ENCODE measurements around the gene TMEM63C.

The TMEM63C gene

DNA sequence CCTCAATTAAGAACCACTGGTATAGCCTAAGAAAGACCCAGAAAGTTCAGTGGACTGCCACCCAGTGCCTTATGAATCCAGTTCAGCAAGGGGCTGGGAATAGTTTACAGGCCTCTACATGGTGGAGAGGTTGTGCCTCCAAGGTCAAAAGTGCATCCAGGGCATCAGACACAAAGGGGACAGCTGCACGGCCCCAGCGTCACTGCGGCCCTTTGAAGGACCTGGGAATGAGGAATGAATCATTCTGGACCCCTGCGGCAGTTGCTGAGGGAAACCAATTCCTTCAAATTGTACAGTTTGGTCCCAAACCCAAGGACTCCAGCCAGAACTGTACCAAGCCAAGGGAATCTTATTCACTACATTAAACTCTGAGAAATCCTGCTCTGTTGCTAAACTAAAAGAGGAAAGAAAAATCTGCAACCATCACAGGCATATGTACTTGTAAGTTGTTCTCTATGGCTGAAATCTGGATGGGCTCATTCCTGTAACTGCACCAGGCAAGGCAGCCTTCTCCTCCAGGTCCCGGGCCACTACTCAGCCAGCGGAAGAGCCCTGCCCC lies 100.3 kb downstream of the TMEM63C start:
- ChIA-PET CTCF (interaction anchor here (0.6 kb wide), 3 partner anchors 21 to 165 kb away, joined by 3 to 5 read pairs (median 4); no protein-coding TSS in a partner anchor), POLR2A (no interaction called here)
- Histone ChIP-seq H3K27ac (ENCODE audit: extremely low read depth, low read depth, low read length) (no peak overlapping the region), H3K4me1 (ENCODE audit: control insufficient read depth, insufficient read depth, low read length) (no peaks in the 10 kb centered on the region), H3K9me3 (ENCODE audit: control insufficient read depth, insufficient read depth, low read depth, low read length) (no peaks in the 10 kb centered on the region), H3K36me3 (ENCODE audit: control insufficient read depth in 2 of 2, insufficient read depth in 1 of 2, low read length in 2 of 2) (peaks cover 3 to 85% of the 10 kb centered on the region in 2 experiments; a peak in 2 of 3 replicates), H3K4me3 (ENCODE audit: low read depth, low read length) (no peak overlapping the region)
- TF ChIP-seq RBAK (tag by site-specific recombination; IDR thresholded peaks at IDR 0.05), result no peak
- no peak for TF ChIP-seq ZNF23 (tag by site-specific recombination; IDR thresholded peaks at IDR 0.05; ENCODE audit: borderline replicate concordance)

DNA sequence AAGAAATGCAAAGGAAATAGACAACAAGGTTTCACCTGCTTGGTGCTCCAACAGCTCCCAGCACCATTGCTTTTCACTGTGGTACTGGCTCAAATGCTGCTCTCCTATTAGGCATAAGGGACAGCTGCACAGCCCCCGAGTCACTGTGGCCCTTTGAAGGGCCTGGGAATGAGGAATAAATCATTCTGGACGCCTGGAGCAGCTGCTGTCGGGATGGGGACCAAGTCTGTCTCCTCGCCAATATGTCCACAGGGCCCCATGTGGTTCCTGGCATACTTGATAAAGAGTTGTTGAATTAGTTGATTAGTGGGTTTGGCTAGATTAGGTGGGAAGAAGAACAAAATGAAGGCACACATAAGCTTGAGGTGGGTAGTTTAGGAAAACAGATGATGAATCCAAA lies 102.5 kb downstream of the TMEM63C start:
- Histone ChIP-seq H3K4me1 (ENCODE audit: control insufficient read depth, insufficient read depth, low read length) (no peaks in the 10 kb centered on the region), H3K9me3 (ENCODE audit: control insufficient read depth, insufficient read depth, low read depth, low read length) (no peaks in the 10 kb centered on the region), H3K27ac (ENCODE audit: extremely low read depth, low read depth, low read length) (no peak overlapping the region), H3K36me3 (ENCODE audit: control insufficient read depth in 2 of 2, insufficient read depth in 1 of 2, low read length in 2 of 2) (peaks cover 9 to 81% of the 10 kb centered on the region in 2 experiments), H3K4me3 (ENCODE audit: low read depth, low read length) (no peak overlapping the region)
- CTCF ChIA-PET, result interaction anchor here (1.1 to 1.2 kb wide), 2 partner anchors 31 to 175 kb away, joined by 3 read pairs; no protein-coding TSS in a partner anchor
- TF ChIP-seq, protein P1, sequence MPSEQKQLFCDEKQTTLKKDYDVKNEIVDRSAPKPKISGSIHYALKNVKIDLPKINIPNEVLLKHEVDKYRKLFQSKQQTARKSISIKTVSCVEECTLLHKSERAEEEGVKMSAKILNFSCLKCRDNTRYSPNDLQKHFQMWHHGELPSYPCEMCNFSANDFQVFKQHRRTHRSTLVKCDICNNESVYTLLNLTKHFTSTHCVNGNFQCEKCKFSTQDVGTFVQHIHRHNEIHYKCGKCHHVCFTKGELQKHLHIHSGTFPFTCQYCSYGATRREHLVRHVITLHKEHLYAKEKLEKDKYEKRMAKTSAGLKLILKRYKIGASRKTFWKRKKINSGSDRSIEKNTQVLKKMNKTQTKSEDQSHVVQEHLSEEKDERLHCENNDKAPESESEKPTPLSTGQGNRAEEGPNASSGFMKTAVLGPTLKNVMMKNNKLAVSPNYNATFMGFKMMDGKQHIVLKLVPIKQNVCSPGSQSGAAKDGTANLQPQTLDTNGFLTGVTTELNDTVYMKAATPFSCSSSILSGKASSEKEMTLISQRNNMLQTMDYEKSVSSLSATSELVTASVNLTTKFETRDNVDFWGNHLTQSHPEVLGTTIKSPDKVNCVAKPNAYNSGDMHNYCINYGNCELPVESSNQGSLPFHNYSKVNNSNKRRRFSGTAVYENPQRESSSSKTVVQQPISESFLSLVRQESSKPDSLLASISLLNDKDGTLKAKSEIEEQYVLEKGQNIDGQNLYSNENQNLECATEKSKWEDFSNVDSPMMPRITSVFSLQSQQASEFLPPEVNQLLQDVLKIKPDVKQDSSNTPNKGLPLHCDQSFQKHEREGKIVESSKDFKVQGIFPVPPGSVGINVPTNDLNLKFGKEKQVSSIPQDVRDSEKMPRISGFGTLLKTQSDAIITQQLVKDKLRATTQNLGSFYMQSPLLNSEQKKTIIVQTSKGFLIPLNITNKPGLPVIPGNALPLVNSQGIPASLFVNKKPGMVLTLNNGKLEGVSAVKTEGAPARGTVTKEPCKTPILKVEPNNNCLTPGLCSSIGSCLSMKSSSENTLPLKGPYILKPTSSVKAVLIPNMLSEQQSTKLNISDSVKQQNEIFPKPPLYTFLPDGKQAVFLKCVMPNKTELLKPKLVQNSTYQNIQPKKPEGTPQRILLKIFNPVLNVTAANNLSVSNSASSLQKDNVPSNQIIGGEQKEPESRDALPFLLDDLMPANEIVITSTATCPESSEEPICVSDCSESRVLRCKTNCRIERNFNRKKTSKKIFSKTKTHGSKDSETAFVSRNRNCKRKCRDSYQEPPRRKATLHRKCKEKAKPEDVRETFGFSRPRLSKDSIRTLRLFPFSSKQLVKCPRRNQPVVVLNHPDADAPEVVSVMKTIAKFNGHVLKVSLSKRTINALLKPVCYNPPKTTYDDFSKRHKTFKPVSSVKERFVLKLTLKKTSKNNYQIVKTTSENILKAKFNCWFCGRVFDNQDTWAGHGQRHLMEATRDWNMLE (tag by site-specific recombination; conservative IDR thresholded peaks at IDR 0.05; ENCODE audit: low read depth), result no peak
- no peak for TF ChIP-seq GLIS1 (tag by site-specific recombination; IDR thresholded peaks at IDR 0.05)
- TF ChIP-seq EGR2 (tag by site-specific recombination; IDR thresholded peaks at IDR 0.05; ENCODE audit: low read depth), result no peak
- no peak for TF ChIP-seq ZBTB20 (tag by site-specific recombination; IDR thresholded peaks at IDR 0.05)
- no peak for TF ChIP-seq ZNF335 (tag by site-specific recombination; conservative IDR thresholded peaks at IDR 0.05)
- TF ChIP-seq, protein P2, sequence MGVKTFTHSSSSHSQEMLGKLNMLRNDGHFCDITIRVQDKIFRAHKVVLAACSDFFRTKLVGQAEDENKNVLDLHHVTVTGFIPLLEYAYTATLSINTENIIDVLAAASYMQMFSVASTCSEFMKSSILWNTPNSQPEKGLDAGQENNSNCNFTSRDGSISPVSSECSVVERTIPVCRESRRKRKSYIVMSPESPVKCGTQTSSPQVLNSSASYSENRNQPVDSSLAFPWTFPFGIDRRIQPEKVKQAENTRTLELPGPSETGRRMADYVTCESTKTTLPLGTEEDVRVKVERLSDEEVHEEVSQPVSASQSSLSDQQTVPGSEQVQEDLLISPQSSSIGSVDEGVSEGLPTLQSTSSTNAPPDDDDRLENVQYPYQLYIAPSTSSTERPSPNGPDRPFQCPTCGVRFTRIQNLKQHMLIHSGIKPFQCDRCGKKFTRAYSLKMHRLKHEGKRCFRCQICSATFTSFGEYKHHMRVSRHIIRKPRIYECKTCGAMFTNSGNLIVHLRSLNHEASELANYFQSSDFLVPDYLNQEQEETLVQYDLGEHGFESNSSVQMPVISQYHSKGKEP (tag by site-specific recombination; IDR thresholded peaks at IDR 0.05), result no peak
- no peak for TF ChIP-seq ZNF132 (tag by site-specific recombination; IDR thresholded peaks at IDR 0.05; ENCODE audit: borderline replicate concordance)
- no peak for TF ChIP-seq ZNF138 (tag by site-specific recombination; IDR thresholded peaks at IDR 0.05; ENCODE audit: borderline replicate concordance)
- TF ChIP-seq ZNF2 (tag by site-specific recombination; IDR thresholded peaks at IDR 0.05), result no peak
- TF ChIP-seq ZNF221 (tag by site-specific recombination; IDR thresholded peaks at IDR 0.05; ENCODE audit: borderline replicate concordance), result no peak
- POLR2A ChIA-PET, result no interaction called here

DNA sequence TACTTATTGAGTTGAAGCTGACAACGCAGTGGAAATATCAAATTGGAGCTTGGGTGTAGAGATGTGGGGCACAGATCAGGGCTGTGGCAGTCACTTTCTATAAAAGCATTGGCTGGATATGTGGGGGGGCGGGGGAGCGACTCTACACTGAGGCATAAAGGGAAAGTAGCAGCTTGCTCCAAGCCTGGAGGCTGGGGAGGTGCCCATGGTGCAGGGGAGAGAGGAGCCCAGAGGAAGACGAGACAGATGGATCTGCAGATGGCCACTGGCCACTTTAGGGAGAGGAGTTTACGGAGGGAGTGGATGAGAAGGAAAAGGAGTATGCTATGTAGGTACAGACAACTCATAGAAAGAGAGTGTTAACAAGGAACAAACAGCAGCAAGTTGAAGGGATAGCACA lies 102.9 kb downstream of the TMEM63C start:
- ChIA-PET CTCF (interaction anchor here (1.2 kb wide), 1 partner anchor 30 kb away, joined by 3 read pairs; no protein-coding TSS in a partner anchor), POLR2A (no interaction called here)
- no peak overlapping the region for H3K4me3 ChIP-seq (ENCODE audit: low read depth, low read length)
- H3K27ac ChIP-seq (ENCODE audit: extremely low read depth, low read depth, low read length), result no peak overlapping the region
- H3K9me3 ChIP-seq (ENCODE audit: control insufficient read depth, insufficient read depth, low read depth, low read length), result no peaks in the 10 kb centered on the region
- H3K4me1 ChIP-seq (ENCODE audit: control insufficient read depth, insufficient read depth, low read length), result no peaks in the 10 kb centered on the region
- peaks cover 9 to 77% of the 10 kb centered on the region in 2 experiments for H3K36me3 ChIP-seq (ENCODE audit: control insufficient read depth in 2 of 2, insufficient read depth in 1 of 2, low read length in 2 of 2)
- no peak for TF ChIP-seq ZNF514 (tag by site-specific recombination; IDR thresholded peaks at IDR 0.05)
- TF ChIP-seq TRIM28 (IDR thresholded peaks at IDR 0.05; ENCODE audit: borderline replicate concordance, low read length), result no peak
- no peak for TF ChIP-seq ZNF529 (tag by site-specific recombination; IDR thresholded peaks at IDR 0.05; ENCODE audit: insufficient replicate concordance)
- TF ChIP-seq, protein P3, sequence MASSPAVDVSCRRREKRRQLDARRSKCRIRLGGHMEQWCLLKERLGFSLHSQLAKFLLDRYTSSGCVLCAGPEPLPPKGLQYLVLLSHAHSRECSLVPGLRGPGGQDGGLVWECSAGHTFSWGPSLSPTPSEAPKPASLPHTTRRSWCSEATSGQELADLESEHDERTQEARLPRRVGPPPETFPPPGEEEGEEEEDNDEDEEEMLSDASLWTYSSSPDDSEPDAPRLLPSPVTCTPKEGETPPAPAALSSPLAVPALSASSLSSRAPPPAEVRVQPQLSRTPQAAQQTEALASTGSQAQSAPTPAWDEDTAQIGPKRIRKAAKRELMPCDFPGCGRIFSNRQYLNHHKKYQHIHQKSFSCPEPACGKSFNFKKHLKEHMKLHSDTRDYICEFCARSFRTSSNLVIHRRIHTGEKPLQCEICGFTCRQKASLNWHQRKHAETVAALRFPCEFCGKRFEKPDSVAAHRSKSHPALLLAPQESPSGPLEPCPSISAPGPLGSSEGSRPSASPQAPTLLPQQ (tag by site-specific recombination; IDR thresholded peaks at IDR 0.05), result no peak
- TF ChIP-seq ZNF626 (tag by site-specific recombination; IDR thresholded peaks at IDR 0.05), result no peak
- TF ChIP-seq, protein P4, sequence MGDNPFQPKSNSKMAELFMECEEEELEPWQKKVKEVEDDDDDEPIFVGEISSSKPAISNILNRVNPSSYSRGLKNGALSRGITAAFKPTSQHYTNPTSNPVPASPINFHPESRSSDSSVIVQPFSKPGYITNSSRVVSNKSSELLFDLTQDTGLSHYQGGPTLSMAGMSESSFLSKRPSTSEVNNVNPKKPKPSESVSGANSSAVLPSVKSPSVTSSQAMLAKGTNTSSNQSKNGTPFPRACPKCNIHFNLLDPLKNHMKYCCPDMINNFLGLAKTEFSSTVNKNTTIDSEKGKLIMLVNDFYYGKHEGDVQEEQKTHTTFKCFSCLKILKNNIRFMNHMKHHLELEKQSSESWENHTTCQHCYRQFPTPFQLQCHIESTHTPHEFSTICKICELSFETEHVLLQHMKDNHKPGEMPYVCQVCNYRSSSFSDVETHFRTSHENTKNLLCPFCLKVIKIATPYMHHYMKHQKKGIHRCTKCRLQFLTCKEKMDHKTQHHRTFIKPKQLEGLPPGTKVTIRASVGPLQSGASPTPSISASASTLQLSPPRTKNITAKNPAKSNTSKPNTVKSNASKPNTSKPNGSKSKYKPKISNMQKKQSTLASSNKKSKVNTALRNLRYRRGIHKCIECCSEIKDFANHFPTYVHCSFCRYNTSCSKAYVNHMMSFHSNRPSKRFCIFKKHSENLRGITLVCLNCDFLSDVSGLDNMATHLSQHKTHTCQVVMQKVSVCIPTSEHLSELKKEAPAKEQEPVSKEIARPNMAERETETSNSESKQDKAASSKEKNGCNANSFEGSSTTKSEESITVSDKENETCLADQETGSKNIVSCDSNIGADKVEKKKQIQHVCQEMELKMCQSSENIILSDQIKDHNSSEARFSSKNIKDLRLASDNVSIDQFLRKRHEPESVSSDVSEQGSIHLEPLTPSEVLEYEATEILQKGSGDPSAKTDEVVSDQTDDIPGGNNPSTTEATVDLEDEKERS (tag by site-specific recombination; IDR thresholded peaks at IDR 0.05), result no peak
- TF ChIP-seq HOXD13 (CRISPR knock-in tag; IDR thresholded peaks at IDR 0.05; ENCODE audit: borderline replicate concordance), result no peak
- no peak for TF ChIP-seq ZNF426 (tag by site-specific recombination; IDR thresholded peaks at IDR 0.05)
